GM21786 (cell line): ENCODE data around the gene MAP4K2.
A peak's percentile ranks its signal among the peaks of the same experiment; 100 is the strongest.

Source experiments
- ATAC-seq: cut with Tn5 transposase; IDR thresholded peaks from one replicate; pipeline ENCODE4 v1.9.1; 2021; ENCODE audit not compliant: unreplicated experiment

Gene MAP4K2

DNA sequence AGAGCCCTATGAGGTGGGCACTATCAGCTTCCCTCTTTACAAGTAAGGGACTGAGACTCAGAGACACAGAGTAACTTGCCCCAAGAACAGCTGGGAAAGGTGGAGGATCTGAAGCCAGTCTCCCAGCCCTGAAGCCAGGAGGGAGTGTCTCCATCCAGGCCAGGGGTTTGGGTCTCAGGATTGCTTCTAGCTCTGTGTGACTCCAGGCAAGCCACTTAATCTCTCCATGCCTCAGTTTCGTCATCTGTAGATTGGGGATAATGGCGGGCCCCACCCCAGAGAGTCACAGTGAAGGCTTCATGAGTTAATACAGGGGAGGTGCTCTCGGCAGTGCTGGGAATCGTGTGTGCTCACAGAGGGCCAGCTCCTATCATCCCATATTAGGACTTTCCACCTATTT, 10.5 kb downstream of the MAP4K2 start:
- no peak for ATAC-seq

DNA sequence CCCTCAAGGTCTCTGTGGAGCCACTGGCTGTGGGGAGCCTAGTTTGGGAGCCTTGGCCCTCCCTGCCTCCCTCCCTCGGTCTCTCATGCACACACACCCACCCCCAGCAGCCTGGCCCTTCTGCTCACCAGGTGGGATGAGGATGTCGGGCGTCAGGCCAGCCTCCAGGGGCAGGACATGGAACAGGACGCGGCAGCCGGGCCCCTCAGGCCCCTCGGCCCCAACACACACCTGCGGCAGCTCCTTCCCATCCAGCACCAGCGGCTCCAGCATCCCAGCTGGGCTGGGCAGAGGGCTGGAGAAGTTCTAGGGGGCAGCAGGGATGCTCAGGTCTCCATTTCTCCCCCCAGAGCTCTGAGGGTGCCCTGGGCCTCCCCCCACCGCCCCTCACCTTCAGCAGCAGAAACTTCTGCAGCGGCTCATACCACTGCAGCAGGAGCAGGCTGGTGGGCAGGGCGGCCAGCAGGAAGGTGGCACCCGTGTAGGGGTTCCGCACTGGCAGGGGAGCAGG, 11.2 kb downstream of the MAP4K2 start:
- no peak for ATAC-seq

DNA sequence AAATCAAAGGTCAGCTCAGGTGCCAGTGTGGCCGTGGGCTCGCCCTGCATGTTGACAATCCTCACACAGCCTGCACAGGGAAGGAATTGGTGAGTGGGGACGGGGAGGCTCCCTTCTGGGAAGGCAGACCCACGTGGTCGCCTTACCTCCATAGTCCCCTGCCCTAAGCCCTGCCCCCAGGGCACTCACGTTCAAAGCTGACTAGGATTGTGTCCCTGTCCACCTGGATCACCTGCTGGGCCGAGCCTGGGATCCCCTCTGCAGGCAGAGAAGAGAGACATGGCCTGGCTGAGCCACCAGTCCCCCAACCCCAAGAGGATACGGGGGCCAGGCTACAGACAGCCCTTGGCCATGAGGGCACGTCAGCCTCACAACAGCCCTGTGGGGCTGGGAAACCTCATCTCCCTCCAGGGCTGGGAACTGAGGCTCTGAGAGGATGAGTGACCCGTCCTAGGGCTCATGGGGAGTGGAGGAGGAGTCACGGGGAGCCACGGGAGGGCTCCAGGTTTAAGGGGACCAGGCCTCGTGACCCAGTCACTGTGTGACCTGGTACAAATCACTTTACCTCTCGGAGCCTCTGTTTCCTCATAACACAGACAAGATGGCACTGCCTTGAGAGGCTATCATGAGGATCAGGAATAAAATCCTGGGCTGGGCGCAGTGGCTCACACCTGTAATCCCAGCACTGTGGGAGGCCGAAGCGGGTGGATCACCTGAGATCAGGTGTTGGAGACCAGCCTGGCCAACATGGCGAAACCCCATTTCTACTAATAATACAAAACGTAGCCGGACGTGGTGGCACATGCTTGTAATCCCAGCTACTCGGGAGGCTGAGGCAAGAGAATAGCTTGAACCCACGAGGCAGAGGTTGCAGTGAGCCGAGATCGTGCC, 12.6 kb downstream of the MAP4K2 start:
- no peak for ATAC-seq

DNA sequence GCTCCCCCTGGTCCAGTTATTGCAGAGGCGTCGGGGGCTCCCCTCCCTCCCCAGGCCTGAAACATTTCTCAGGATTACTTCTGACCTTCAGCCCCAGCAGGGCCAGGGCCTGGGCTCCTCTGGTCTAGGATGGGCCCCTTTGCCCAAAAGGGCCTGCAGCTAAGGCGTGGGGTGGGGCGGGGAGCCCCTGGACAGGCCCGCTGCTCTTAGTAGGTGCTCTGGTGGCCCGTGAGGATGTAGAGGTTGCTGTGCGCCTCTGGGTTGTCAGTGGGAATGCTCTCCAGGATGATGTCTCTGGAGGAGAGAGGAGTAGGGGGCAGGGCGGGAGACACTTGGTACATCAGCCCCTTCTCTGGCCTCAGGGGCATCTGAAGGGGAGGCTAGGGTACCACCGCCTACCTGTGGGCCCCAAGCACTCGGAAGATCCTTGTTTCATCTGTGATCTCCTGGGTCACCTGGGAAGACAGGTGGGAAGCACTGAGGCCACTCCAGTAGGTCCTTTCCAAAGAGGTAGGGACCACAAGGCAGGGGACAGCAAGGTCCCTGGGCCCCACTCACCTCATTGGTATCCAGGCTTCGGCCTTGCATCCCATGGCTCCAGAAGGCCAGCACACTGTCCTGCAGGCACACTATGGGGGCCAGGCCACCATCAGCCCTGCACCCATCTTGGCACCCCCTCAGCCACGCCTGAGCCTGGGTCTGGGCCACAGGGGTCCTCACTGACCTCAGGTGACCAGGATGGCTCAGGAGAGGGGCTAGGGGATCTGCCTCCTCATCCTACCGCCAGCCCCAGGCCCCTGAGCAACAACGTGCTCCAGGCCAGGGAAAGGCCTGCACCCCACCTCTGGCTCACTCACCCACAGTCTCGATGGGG, 13.4 kb downstream of the MAP4K2 start:
- no peak for ATAC-seq

DNA sequence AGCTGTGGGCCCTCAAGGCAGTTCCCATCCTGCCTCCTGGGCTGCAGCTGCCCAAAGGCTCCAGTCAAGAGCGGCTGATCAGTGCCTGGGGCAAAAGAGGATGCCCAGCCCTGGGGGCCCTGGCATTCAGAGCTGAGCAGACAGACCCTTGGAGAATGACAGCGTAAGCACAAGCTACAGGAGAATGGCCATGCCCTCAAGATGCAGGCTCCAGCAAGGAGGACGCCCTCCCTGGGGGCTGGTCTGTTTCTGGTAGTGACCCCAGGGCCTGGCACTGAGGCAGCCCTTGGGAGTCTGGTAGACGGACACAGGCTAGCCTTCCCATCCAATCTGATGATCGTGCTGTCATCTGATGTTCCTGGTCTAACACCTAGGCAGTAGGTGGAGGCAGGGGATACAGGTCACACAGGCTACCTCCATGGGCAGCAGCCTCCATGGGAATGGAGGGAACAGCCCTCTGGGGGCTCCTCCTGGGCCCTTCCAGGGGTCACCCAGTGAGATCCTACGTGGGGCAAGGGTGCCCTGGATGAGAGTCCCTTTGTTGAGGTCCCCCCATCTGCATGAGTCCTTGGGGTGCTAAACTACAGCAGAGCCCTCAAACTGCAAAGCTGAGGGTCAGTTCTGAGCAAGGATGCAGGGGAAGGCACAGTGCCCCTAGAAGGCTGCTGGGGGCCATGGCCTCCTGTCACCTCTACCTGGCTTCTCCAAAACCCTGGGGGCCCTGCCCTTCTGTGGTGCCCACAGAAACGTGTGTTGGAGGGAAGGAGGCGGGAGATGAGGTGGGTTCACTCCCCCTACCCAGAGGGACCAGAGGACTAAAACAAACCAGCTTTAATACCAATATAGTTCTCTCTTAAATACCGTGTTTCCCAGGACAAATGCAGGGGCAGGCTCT, 14.4 kb downstream of the MAP4K2 start:
- ATAC-seq: no peak

DNA sequence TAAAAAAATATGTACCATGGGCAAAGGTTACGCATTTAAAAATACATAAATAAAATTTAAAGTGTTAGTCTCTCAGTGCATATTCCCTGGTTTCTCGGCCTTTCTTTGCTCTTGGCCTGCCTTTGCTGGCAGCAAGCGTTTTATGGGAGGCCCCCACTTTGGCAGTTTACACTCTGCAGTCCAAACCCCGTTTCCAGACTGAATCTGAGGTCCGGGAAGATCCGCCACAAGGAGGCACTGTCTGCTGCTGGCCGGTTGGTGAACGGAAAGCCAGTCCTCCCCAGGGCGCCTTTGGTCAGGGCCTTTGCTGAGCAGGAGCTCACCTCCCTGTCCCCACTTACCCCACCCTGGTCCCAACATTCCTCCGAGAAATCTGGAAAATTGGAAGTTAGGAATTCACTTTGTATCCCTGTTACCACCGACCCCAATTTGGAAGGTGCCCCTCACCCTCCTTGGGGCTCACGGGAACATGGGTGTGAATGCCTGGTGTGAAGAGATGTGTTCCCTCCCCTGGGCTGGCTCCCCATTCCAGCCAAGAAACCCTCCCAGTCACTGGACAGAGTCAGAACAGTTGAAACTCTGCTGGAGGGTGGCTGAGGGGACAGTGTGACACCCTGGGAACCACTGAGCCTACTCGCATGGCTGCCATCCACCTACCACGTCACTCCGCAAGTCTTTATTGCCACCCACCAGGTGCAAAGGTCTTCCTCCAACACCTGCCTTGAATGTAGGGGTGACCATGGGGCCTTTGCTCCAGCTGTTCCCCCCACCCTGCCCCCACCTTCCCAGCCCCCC, 15.3 kb downstream of the MAP4K2 start:
- ATAC-seq: no peak

DNA sequence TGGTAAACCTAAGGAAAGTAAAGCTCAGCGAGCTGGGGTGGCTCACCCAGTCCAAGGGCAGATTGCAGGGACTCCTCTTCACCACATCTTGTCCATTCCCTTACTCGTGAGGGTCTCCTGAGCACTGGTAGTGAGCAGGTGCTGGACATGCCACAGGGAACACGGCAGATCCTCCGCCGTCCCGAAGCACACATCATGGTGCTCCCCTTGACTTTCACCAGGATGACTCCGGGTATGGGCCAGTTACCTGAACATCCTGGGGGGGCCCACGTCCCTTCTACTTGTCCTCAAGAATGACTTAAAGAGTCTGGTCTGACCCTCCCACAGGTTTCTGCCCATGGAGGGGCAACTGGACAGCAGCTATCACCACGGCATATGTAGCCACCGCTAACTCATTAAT, 16.7 kb downstream of the MAP4K2 start:
- no peak for ATAC-seq

DNA sequence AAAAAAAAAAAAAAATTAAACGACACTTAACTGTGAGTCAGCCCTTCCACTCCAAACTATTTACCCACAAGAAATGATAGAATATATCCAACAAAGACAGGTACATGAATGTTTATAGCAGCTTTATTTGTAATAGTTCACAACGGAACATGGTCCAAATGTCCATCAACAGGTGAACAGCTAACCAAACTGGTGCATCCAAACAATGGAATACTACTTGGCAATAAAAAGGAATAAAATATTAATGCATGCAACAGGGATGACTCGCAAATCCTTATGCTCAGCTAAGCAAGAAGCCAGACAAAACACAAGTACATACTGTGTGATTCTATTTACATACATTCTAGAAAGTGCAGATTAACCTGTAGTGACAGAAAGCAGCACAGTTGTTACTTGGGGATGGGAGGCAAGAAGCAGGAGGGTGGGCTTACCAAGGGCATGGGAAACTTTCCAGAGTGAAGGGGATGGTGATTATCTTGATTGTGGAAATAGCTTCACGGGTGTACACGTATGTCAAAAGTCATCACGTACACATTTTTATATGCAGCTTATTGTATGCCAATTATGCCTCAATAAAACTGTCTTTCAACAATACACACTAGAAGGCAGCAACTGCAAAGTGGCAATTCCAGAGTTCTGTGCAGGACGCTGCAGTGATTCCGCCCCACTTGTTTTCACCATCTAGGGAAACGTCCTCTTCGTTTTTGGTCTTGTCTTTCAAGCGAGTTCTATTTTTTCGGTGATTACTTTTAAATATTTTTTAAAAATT, 18.0 kb downstream of the MAP4K2 start:
- no peak for ATAC-seq

DNA sequence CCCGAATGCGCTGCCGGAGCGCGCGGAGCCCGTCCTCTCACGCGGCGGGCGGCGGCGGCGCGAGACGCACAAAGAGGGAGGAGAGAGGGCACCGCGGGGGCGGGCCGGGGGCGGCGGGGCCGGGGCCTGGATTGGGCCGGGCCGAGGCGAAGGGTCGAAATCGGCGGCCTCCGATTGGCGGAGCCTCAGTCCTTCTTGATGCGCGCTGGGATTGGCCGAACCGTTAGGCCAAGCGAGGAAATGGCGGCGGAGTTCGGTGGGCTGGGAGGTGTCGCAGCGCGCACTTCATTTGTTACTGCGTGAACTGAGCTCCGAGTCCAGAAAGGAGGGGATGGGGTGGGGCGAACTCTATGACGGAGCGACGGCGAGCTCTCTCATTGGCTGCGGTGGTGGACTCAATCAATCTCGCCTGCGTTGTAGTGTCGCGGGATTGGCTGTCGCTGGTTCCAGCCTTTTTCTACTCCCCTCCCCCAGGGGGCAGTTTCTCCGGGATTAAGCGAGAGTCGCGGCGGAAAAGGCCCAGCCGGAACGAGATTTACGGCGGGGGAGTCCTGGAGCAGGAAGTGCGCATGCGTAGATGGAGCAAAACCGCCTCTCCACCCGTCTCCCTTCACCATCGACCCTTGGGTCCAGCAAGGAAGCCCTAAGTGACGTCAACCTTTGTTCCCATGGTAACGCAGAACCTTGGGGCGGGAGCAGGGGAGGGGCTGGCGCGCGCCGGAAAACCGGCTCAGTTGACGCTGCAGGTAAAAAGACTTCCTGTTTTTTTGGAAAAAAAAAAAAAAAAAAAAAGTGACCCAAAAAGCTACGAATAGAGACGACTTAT, 24.3 kb downstream of the MAP4K2 start, which contains the start of gene SF1:
Gene SF1 (minus strand): TSS at position 70 of the 826 bp plus-strand sequence. CDS start 150 bp downstream, outside the sequence.
- ATAC-seq: peak; percentile 85

DNA sequence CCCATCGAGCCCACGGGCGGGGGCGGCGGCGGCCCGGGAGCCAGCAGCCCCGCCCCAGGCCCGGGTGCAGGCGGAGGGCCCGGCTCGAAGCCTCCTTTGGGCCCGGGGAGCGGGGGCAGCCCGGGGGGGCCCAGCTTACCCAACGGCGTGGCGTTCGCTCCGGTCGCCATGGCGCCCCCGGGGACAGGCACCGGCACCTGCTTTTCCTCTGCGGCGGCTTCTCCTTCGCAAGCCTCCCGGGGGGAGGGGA, 24.9 kb downstream of the MAP4K2 start:
- ATAC-seq: peak; percentile 2

DNA sequence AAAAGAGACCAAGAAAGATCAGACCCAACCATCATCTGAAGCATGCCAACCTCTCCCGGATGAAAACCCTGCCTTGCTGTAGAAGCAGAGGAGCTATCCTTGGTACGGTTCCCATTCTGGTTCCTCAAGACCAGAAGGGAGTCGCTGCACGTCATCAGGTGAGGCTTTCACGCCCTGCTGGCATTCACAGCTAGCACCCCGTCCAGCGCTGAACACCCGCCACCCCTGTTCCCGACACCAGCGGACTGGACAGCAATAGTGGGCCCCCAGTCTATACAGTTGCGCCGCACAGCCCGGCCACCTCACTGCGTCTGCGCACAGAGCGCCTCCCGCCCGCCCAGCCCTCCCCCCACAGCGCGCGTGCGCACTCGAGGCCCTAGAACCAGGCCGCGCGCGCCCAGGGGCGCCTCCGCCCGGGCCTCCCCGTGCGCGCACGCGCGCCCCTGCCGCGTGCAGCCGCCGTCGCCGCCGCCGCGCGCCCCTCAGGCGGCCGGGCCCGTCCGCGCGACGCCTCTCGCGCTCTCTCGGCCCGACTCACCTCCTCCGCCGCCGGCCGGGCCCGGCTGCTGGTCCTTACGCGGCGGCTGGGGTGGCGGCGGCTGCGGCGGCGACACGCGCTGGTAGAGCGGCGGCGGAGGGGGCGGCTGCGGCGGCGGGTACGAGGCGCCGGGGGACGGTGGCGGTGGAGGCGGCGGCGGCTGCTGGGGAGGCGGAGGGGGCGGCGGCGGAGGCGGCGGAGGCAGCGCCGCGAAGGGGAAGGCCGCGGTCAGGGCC, 25.4 kb downstream of the MAP4K2 start:
- no peak for ATAC-seq

DNA sequence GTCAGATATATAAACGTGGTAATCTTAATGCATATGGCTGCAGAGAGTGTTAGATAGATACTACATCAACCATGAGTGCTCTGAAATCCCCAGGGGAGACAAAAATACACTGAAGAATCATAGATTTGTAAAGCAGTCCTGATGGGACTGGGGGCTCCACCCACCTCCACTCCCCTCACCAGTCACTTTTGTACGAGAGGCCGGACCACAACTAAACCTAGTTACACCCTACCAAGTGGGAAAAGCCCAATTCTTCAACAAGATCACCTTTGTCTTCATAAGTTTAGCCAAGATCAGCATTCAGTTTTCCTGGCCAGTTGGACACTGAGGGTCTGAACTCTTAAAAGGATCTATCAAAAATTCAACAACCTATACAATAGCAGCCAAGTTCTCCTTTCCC, 26.1 kb downstream of the MAP4K2 start:
- ATAC-seq: no peak

DNA sequence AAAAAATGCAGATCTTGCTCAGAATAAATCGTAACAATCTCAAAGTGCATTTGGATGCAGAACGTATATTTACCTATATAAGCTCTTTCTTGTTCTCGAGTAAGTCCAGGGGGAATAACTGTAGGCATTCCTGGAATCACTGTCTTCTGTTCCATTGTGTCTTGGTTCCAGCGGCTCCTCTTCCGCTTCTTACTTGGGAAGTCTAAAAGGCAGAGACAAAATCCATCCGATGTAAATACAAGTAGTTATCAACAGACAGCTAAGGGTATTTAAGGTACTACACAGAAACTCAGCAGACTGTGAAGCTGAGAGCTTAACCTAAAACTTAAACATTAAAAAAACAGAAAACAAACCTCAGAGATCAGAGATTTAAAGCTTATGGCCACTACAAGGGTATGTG, 26.6 kb downstream of the MAP4K2 start:
- ATAC-seq: no peak

DNA sequence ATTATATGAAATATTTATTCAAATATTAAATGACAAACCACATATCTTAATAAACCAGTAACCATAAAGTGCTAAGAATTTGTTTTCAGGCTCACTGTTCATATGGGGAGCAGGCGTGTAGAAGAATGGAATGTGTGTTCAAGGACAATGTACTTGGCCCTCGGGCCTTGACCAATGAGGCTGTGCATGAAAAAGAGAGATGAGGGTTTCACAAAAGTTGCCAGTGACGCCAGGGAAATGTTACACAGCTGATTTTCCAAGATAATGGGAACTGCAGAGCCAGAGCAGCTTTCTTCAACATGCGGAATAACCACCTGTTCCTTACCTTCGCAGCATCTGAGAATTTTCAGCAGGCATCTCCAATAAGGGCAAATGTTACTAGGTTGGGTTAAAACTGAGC, 28.9 kb downstream of the MAP4K2 start:
- no peak for ATAC-seq

DNA sequence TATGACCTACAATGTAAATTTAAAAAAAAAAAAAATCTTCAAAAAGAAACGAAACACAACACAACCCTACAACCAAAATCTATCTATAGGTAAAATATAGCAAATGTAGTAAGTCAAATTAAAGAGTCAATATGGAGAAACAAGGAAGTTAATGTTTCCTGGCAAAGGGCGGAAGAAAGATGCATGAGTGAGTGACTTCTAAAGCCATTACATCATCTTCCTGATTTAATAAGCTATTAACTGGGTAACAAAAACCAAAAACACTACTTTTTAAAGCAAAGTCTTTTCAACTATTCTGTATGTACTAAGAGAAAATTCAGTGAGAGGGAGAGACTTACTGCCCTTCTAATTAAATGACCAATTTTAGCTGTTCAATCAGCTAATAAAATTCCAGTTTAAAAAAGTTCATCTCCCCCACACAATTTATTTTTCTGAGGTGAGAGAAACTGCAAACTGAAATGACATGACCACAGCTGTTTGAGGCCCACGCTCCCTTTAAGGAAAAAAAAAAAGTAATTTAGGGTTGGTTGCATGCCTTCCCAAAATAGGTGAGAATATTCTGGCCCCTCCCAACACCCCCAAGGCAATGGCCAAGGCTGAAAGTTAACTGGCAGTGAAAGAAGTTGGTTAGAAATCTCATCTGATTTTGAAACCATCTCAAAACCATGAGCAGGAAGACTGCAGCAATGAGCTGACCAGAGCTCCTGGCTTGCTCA, 30.6 kb downstream of the MAP4K2 start:
- peak; percentile 48 for ATAC-seq

DNA sequence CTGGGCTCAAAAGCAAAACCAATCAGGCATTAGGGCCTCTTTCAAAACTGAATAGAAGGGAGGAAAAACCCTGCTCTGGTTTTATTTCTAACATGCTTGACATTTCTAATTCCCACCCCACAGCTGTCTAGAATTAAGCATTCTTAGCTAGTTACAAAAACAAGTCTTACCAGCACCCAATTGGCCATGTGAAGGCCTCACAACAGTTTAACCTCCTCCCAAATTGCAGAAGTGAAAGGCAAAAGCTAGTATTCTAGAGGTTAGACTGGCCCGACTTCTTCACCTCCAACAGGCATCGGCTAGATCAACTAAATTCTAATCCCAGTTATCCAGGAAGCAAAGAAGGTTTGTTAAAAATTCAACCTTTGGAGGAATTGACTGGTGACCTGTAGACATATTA, 31.2 kb downstream of the MAP4K2 start:
- ATAC-seq: no peak

DNA sequence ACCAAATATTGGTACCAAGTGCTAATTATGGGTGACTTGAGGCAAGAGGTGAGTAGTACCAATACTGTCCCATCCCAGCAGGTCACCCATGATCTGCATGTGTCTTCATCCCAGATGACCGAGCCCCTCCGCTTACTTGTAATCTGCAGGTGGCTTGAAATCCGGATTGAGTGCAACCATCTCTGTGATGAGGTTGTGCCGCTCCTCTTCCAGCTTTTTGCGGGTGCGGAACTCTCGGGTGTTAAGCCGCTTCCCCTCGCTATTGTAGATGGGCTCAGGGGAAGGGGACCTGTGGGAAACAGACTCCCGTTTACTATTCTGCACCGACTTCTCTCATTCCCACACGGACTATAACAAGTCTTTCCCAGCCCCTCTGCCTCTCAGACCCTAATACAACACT, 32.9 kb downstream of the MAP4K2 start:
- no peak for ATAC-seq
